Memory B cell (primary cell): ENCODE results near the gene ZAP70.

Source experiments
- ATAC-seq: fragments of 150-1000 bp; cut with Tn5 transposase; 2 replicates; pipeline ENCODE4 v1.10.0; 2021; ENCODE audit warnings: low read depth, mild to moderate bottlenecking, moderate library complexity
- DNase-seq, 2 donors: peaks; one replicate each; pipeline ENCODE4 v3.0.0; 2022; ENCODE audit warnings: low spot score in 2 of 2
- H3K27ac Mint-ChIP-seq: one replicate; pipeline ENCODE4 v1.8.0; 2022; ENCODE audit warnings: mild to moderate bottlenecking, moderate library complexity, mixed read lengths
- H3K27me3 Mint-ChIP-seq: one replicate; pipeline ENCODE4 v1.8.0; 2022; ENCODE audit warnings: mixed read lengths
- H3K36me3 Mint-ChIP-seq: one replicate; pipeline ENCODE4 v1.8.0; 2022; ENCODE audit warnings: mild to moderate bottlenecking, mixed read lengths
- H3K4me1 Mint-ChIP-seq: one replicate; pipeline ENCODE4 v1.8.0; 2022; ENCODE audit warnings: mixed read lengths
- H3K4me3 Mint-ChIP-seq: one replicate; pipeline ENCODE4 v1.8.0; 2022; ENCODE audit warnings: mild to moderate bottlenecking, moderate library complexity, mixed read lengths
- H3K9me3 Mint-ChIP-seq: one replicate; pipeline ENCODE4 v1.8.0; 2022; ENCODE audit warnings: mixed read lengths

Gene ZAP70

GRCh38 chr2:97738179-97739019 is 25.0 kb downstream of the ZAP70 start:
- no peaks in the 10 kb centered on the region for H3K36me3 Mint-ChIP-seq
- H3K4me1 Mint-ChIP-seq = peaks cover 8% of the 10 kb centered on the region
- no peak for DNase-seq
- no peak overlapping the region for H3K27ac Mint-ChIP-seq
- H3K27me3 Mint-ChIP-seq = peaks cover 7% of the 10 kb centered on the region
- ATAC-seq = no peak
- H3K9me3 Mint-ChIP-seq = no peaks in the 10 kb centered on the region
- H3K4me3 Mint-ChIP-seq = no peak overlapping the region

- Mint-ChIP-seq H3K27ac (no peak overlapping the region), H3K9me3 (no peaks in the 10 kb centered on the region), H3K4me3 (no peak overlapping the region), H3K27me3 (peaks cover 5% of the 10 kb centered on the region), H3K36me3 (peaks cover 5% of the 10 kb centered on the region), H3K4me1 (peaks cover 8% of the 10 kb centered on the region)
- DNase-seq (no peak), ATAC-seq (no peak)
Observed at GRCh38 chr2:97739020-97739892, 25.9 kb downstream of the ZAP70 start.

GRCh38 chr2:97739893-97740245 is 26.5 kb downstream of the ZAP70 start:
- Mint-ChIP-seq H3K36me3 (peaks cover 7% of the 10 kb centered on the region), H3K27me3 (peaks cover 5% of the 10 kb centered on the region), H3K9me3 (no peaks in the 10 kb centered on the region), H3K4me3 (no peak overlapping the region), H3K4me1 (peaks cover 10% of the 10 kb centered on the region), H3K27ac (no peak overlapping the region)
- ATAC-seq (no peak), DNase-seq (no peak)

- Mint-ChIP-seq H3K9me3 (no peaks in the 10 kb centered on the region), H3K4me1 (peaks cover 14% of the 10 kb centered on the region)
Observed at GRCh38 chr2:97740590-97741182, 27.3 kb downstream of the ZAP70 start.

GRCh38 chr2:97741251-97741650 is 27.9 kb downstream of the ZAP70 start:
- ATAC-seq (no peak), DNase-seq (no peak)
- Mint-ChIP-seq H3K27me3 (peaks cover 4% of the 10 kb centered on the region), H3K4me1 (peaks cover 18% of the 10 kb centered on the region), H3K4me3 (no peak overlapping the region), H3K36me3 (peaks cover 8% of the 10 kb centered on the region), H3K9me3 (no peaks in the 10 kb centered on the region), H3K27ac (no peak overlapping the region)

More at GRCh38 chr2:97740590-97741182, 27.3 kb downstream of the ZAP70 start:
- Mint-ChIP-seq H3K36me3 (peaks cover 7% of the 10 kb centered on the region), H3K4me3 (peak overlapping the region; percentile 25), H3K27me3 (peaks cover 5% of the 10 kb centered on the region), H3K27ac (no peak overlapping the region)
- peak; percentile 74 for ATAC-seq
- peak; percentile 38 to 45 for DNase-seq

GRCh38 chr2:97741686-97742085 is 28.3 kb downstream of the ZAP70 start:
- peaks cover 8% of the 10 kb centered on the region for H3K36me3 Mint-ChIP-seq
- H3K27me3 Mint-ChIP-seq = peaks cover 1% of the 10 kb centered on the region
- DNase-seq (no peak), ATAC-seq (no peak)
- H3K9me3 Mint-ChIP-seq = no peaks in the 10 kb centered on the region
- peaks cover 18% of the 10 kb centered on the region for H3K4me1 Mint-ChIP-seq
- H3K27ac Mint-ChIP-seq = no peak overlapping the region
- H3K4me3 Mint-ChIP-seq = no peak overlapping the region

- Mint-ChIP-seq H3K9me3 (no peaks in the 10 kb centered on the region), H3K27me3 (peaks cover 1% of the 10 kb centered on the region), H3K4me1 (peaks cover 20% of the 10 kb centered on the region), H3K27ac (no peak overlapping the region), H3K4me3 (no peak overlapping the region), H3K36me3 (peaks cover 12% of the 10 kb centered on the region)
- ATAC-seq (no peak), DNase-seq (no peak)
Observed at GRCh38 chr2:97742381-97742847, 29.0 kb downstream of the ZAP70 start.

GRCh38 chr2:97743913-97744312 is 30.5 kb downstream of the ZAP70 start:
- no peak overlapping the region for H3K27ac Mint-ChIP-seq
- no peaks in the 10 kb centered on the region for H3K27me3 Mint-ChIP-seq
- DNase-seq (no peak), ATAC-seq (no peak)
- no peaks in the 10 kb centered on the region for H3K9me3 Mint-ChIP-seq
- H3K4me3 Mint-ChIP-seq = no peak overlapping the region
- peaks cover 12% of the 10 kb centered on the region for H3K36me3 Mint-ChIP-seq
- peaks cover 28% of the 10 kb centered on the region for H3K4me1 Mint-ChIP-seq

- no peak overlapping the region for H3K4me3 Mint-ChIP-seq
- H3K4me1 Mint-ChIP-seq = peaks cover 30% of the 10 kb centered on the region
- peaks cover 4% of the 10 kb centered on the region for H3K9me3 Mint-ChIP-seq
- peaks cover 19% of the 10 kb centered on the region for H3K36me3 Mint-ChIP-seq
- DNase-seq (no peak), ATAC-seq (peak; percentile 51)
- H3K27ac Mint-ChIP-seq = no peak overlapping the region
- no peaks in the 10 kb centered on the region for H3K27me3 Mint-ChIP-seq
Observed at GRCh38 chr2:97745474-97746174, 32.2 kb downstream of the ZAP70 start.

GRCh38 chr2:97747285-97747684 is 33.9 kb downstream of the ZAP70 start:
- ATAC-seq (no peak), DNase-seq (no peak)
- Mint-ChIP-seq H3K4me1 (peaks cover 26% of the 10 kb centered on the region), H3K9me3 (peaks cover 4% of the 10 kb centered on the region), H3K36me3 (peaks cover 29% of the 10 kb centered on the region), H3K27me3 (no peaks in the 10 kb centered on the region), H3K4me3 (no peak overlapping the region), H3K27ac (peak overlapping the region; percentile 74)

- Mint-ChIP-seq H3K36me3 (peaks cover 29% of the 10 kb centered on the region), H3K4me3 (no peak overlapping the region), H3K27ac (peak overlapping the region; percentile 74), H3K27me3 (no peaks in the 10 kb centered on the region), H3K9me3 (peaks cover 4% of the 10 kb centered on the region), H3K4me1 (peaks cover 23% of the 10 kb centered on the region)
- DNase-seq = no peak
- no peak for ATAC-seq
Observed at GRCh38 chr2:97747716-97748115, 34.3 kb downstream of the ZAP70 start.

- H3K4me3 Mint-ChIP-seq = no peak overlapping the region
Observed at GRCh38 chr2:97749581-97749980, 36.2 kb downstream of the ZAP70 start.

GRCh38 chr2:97750017-97750416 is 36.6 kb downstream of the ZAP70 start:
- Mint-ChIP-seq H3K36me3 (peaks cover 24% of the 10 kb centered on the region), H3K27me3 (no peaks in the 10 kb centered on the region), H3K4me3 (no peak overlapping the region), H3K9me3 (peaks cover 4% of the 10 kb centered on the region), H3K27ac (no peak overlapping the region), H3K4me1 (peaks cover 21% of the 10 kb centered on the region)
- ATAC-seq (no peak), DNase-seq (no peak)

More at GRCh38 chr2:97749581-97749980, 36.2 kb downstream of the ZAP70 start:
- Mint-ChIP-seq H3K36me3 (peaks cover 24% of the 10 kb centered on the region), H3K27ac (peak overlapping the region; percentile 84), H3K4me1 (peaks cover 21% of the 10 kb centered on the region), H3K27me3 (no peaks in the 10 kb centered on the region), H3K9me3 (peaks cover 4% of the 10 kb centered on the region)
- no peak for ATAC-seq
- no peak for DNase-seq
